Measurements from ENCODE around the gene PTPN2.

DNA sequence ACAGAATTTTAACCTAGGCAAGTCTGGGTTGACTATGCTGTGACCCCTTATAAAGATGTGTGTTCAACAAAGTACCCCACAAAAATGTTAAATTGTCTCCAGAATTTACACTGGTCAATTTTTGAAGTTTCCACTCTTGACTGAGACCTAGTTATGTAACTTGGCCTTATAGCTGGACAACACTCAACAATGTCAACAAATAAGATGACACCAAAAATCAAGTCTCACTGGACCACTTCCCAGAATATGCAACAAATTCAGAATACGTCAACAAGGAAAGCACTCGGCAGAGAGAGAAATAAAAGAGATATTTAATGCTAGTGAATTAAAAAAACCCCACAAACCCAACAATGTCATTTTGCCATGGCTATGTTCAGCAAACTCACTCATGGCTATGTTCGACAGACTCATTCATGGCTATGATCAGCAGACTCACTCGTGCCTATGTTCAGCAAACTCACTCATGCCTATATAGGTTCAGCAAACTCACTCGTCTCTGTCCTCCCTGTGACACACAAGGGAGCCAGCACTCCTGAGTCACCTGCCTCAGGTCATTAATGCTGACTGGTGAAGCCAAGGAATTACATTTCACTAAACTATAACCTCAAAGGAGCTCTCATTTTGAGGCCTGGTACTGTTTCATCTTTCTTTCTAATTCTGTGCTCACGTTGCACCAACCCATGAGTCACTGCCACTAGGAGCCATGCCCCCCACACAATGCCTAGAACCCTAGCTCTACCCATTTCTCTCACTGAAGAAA lies 72.7 kb downstream of the PTPN2 start:
- TF ChIP-seq POLR2A (IDR thresholded peaks at IDR 0.05) = no peak
- TF ChIP-seq, protein P1, sequence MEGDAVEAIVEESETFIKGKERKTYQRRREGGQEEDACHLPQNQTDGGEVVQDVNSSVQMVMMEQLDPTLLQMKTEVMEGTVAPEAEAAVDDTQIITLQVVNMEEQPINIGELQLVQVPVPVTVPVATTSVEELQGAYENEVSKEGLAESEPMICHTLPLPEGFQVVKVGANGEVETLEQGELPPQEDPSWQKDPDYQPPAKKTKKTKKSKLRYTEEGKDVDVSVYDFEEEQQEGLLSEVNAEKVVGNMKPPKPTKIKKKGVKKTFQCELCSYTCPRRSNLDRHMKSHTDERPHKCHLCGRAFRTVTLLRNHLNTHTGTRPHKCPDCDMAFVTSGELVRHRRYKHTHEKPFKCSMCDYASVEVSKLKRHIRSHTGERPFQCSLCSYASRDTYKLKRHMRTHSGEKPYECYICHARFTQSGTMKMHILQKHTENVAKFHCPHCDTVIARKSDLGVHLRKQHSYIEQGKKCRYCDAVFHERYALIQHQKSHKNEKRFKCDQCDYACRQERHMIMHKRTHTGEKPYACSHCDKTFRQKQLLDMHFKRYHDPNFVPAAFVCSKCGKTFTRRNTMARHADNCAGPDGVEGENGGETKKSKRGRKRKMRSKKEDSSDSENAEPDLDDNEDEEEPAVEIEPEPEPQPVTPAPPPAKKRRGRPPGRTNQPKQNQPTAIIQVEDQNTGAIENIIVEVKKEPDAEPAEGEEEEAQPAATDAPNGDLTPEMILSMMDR (IDR thresholded peaks at IDR 0.05 in 4 of 5, conservative IDR thresholded peaks at IDR 0.05 in 1 of 5) = no peak
